ENCODE measurements around the gene ZNF670. TPM values are rescaled to one million over a fixed set of nuclear protein-coding genes. Genes with fewer than 3 reads are reported as not detected.

ZNF670 gene
- total RNA-seq, 1 experiment from 2014 or later: 13.9 TPM

DNA sequence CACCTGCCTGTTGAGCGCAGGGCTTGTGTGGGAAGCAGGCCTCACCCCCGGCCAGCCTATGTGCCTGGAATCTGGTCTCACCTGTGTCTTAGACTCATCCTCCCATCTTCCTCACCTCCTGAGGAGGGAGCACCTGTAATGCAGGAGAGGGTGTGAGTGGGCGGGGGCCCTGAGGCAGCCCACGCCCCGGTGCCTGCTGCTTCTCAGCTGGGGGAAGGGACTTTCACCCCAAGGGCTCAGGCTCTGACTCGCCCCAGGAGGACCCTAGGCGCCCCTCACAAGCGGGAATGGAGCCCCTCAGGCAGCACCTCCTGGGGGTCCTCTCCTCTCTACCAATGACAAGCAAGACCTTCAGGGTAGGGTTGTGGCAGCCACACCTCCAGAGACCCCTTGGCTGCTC, 6.7 kb upstream of the ZNF670 start:
- no peak for DNase-seq
- Histone ChIP-seq H3K9me3 (ENCODE audit: control insufficient read depth, low read depth, low read length) (no peaks in the 10 kb centered on the region), H2BK120ac (ENCODE audit: low read depth, low read length, poor library complexity, severe bottlenecking) (no peak overlapping the region), H3K79me2 (ENCODE audit: insufficient read depth, low read length) (no peaks in the 10 kb centered on the region), H4K91ac (ENCODE audit: insufficient read length, low read depth, low read length) (no peak overlapping the region), H4K20me1 (ENCODE audit: control insufficient read depth, insufficient read depth, insufficient read length) (no peaks in the 10 kb centered on the region), H2BK12ac (ENCODE audit: insufficient read length, low read depth, low read length) (no peak overlapping the region), H2AK5ac (ENCODE audit: insufficient read length, low read length) (no peak overlapping the region), H2BK5ac (ENCODE audit: insufficient read length, low read length) (no peak overlapping the region), H3K4ac (ENCODE audit: low read depth, low read length) (no peak overlapping the region), H2AFZ (ENCODE audit: low read length) (no peak overlapping the region), H3K9ac (ENCODE audit: extremely low read depth, insufficient read length, low read length) (no peak overlapping the region), H3K56ac (ENCODE audit: insufficient read length, low read depth, low read length) (no peak overlapping the region), H3K14ac (ENCODE audit: insufficient read depth, low read length) (no peak overlapping the region), H4K8ac (replicated peaks; ENCODE audit: insufficient read length, low read depth, low read length) (no peak overlapping the region), H3T11ph (ENCODE audit: low read length) (no peak overlapping the region), H3K27ac (ENCODE audit: insufficient read length, low read depth, low read length) (no peak overlapping the region), H2BK20ac (ENCODE audit: low read depth, low read length, poor library complexity, severe bottlenecking) (no peak overlapping the region), H3K4me1 (ENCODE audit: insufficient read depth, low read length) (no peaks in the 10 kb centered on the region; the same call in 1 of the 2 replicates), H3K4me2 (ENCODE audit: insufficient read depth, insufficient read length, low read length) (no peak overlapping the region), H3K79me1 (ENCODE audit: insufficient read depth, low read depth, low read length, poor library complexity, severe bottlenecking) (no peaks in the 10 kb centered on the region), H2BK15ac (ENCODE audit: low read depth, low read length) (no peak overlapping the region), H3K23ac (ENCODE audit: insufficient read length, low read depth, low read length) (no peak overlapping the region), H3K18ac (ENCODE audit: insufficient read length, low read depth, low read length) (no peak overlapping the region), H3K23me2 (ENCODE audit: insufficient read length, low read depth, low read length, poor library complexity, severe bottlenecking) (no peaks in the 10 kb centered on the region), H3K27me3 (ENCODE audit: insufficient read depth, low read length) (no peaks in the 10 kb centered on the region), H4K5ac (ENCODE audit: insufficient read length, low read depth, low read length) (no peak overlapping the region)
- Mint-ChIP-seq H3K27ac (no peak overlapping the region), H3K4me1 (peaks cover 6 to 12% of the 10 kb centered on the region in 2 experiments), H3K9me3 (peaks cover 8 to 14% of the 10 kb centered on the region in 2 experiments; a peak in 4 of 5 replicates), H3K36me3 (ENCODE audit: insufficient read depth in 1 of 3, low read depth in 3 of 3) (no peaks in the 10 kb centered on the region; a peak in 1 of 7 replicates), H3K27me3 (ENCODE audit: low read depth) (peaks cover 6% of the 10 kb centered on the region), H3K4me3 (no peak overlapping the region)
- WGBS (ENCODE audit: extremely low coverage, insufficient read length, low lambda C conversion rate): no CpG with 5 or more reads among the region's 8 CpGs
- TF ChIP-seq, protein P1, sequence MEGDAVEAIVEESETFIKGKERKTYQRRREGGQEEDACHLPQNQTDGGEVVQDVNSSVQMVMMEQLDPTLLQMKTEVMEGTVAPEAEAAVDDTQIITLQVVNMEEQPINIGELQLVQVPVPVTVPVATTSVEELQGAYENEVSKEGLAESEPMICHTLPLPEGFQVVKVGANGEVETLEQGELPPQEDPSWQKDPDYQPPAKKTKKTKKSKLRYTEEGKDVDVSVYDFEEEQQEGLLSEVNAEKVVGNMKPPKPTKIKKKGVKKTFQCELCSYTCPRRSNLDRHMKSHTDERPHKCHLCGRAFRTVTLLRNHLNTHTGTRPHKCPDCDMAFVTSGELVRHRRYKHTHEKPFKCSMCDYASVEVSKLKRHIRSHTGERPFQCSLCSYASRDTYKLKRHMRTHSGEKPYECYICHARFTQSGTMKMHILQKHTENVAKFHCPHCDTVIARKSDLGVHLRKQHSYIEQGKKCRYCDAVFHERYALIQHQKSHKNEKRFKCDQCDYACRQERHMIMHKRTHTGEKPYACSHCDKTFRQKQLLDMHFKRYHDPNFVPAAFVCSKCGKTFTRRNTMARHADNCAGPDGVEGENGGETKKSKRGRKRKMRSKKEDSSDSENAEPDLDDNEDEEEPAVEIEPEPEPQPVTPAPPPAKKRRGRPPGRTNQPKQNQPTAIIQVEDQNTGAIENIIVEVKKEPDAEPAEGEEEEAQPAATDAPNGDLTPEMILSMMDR (conservative IDR thresholded peaks at IDR 0.05): no peak
